KOPT-K1 (cell line): ENCODE results near the gene GUCY1A1.

ENCODE experiments used
- H3K27ac ChIP-seq: fragments of 200-600 bp; sonication (generic); 2 replicates; pipeline ENCODE4 v1.5.1; 2016; ENCODE audit warnings: antibody characterized with exemption, mild to moderate bottlenecking, low read depth, low read length; ENCODE audit not compliant: poor library complexity, severe bottlenecking
- H3K36me3 ChIP-seq: fragments of 200-600 bp; sonication (generic); 2 replicates; pipeline ENCODE4 v1.5.1; 2017; ENCODE audit warnings: antibody characterized with exemption, mild to moderate bottlenecking, low read length, moderate library complexity; ENCODE audit not compliant: insufficient read depth
- H3K9me3 ChIP-seq: fragments of 200-600 bp; sonication (generic); 2 replicates; pipeline ENCODE4 v1.5.1; 2017; ENCODE audit warnings: antibody characterized with exemption, low read length, mild to moderate bottlenecking; ENCODE audit not compliant: insufficient read depth, poor library complexity, severe bottlenecking

Gene GUCY1A1, protein sequence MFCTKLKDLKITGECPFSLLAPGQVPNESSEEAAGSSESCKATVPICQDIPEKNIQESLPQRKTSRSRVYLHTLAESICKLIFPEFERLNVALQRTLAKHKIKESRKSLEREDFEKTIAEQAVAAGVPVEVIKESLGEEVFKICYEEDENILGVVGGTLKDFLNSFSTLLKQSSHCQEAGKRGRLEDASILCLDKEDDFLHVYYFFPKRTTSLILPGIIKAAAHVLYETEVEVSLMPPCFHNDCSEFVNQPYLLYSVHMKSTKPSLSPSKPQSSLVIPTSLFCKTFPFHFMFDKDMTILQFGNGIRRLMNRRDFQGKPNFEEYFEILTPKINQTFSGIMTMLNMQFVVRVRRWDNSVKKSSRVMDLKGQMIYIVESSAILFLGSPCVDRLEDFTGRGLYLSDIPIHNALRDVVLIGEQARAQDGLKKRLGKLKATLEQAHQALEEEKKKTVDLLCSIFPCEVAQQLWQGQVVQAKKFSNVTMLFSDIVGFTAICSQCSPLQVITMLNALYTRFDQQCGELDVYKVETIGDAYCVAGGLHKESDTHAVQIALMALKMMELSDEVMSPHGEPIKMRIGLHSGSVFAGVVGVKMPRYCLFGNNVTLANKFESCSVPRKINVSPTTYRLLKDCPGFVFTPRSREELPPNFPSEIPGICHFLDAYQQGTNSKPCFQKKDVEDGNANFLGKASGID

DNA sequence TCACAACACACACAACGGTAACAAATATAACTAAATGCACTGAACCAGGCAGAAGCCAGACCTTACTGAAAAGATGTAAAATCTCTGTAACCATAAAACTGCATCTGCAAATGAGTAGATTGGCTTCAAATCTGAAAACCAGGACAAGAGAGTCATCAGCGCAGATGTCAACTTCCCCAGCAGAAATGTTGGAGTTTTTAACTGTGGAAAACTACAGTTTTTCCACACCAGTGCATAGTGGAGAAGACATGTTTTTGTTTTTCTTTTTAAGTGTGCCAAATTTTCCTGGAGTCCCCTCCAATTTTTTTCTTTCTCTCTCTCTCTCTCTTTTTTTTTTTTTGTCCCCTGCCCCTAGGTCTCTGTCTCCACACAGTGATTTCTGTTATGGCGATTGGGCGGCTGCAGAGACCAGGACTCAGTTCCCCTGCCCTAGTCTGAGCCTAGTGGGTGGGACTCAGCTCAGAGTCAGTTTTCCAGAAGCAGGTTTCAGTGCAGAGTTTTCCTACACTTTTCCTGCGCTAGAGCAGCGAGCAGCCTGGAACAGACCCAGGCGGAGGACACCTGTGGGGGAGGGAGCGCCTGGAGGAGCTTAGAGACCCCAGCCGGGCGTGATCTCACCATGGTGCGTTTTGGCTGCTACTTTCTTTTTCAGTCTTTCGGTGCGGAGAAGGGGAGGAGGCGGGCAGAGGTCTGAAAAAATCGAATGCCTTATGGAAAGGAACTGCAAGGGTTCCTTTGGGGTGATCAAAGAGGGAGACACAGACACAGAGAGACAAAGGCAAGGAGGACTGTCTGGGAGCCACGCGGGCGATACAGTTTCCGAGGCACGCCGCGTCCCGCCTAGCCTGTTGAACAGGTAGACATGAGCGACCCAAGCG is at the start of gene GUCY1A1:
GUCY1A1 (plus strand) TSS at position 505 of the 878 bp plus-strand sequence. CDS start 30,020 bp downstream, outside the sequence.
- Histone ChIP-seq H3K27ac (peak within 1 kb of the TSS; percentile 85), H3K9me3 (no peaks in the 10 kb centered on the region), H3K36me3 (no peaks in the 10 kb centered on the region)

DNA sequence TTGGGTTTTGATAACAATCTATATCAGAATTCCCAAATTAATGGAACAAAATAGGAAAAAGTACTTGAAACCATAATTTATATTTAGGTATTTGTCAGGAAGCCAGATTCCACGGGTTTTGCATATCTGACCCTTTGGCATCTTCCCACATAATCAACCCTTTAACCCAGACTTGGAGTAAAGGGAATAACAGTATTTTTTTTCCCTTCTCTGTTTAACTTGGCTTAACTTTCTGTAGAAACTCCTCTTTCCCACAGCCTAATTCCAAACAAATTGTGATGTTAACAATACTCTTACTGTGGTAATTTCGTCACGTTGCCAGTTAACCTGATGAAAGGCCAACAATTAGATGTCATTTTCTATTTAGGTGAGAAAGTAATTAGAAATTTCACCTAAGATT is 49.4 kb upstream of the GUCY1A1 start:
- H3K27ac ChIP-seq = no peak overlapping the region
- no peaks in the 10 kb centered on the region for H3K36me3 ChIP-seq
- no peaks in the 10 kb centered on the region for H3K9me3 ChIP-seq

GRCh38 chr4:155618183-155618838 is 48.3 kb upstream of the GUCY1A1 start:
- no peaks in the 10 kb centered on the region for H3K9me3 ChIP-seq
- H3K27ac ChIP-seq = no peak overlapping the region
- no peaks in the 10 kb centered on the region for H3K36me3 ChIP-seq

GRCh38 chr4:155620637-155621036 is 46.0 kb upstream of the GUCY1A1 start:
- Histone ChIP-seq H3K36me3 (no peaks in the 10 kb centered on the region), H3K9me3 (no peaks in the 10 kb centered on the region), H3K27ac (no peak overlapping the region)

DNA sequence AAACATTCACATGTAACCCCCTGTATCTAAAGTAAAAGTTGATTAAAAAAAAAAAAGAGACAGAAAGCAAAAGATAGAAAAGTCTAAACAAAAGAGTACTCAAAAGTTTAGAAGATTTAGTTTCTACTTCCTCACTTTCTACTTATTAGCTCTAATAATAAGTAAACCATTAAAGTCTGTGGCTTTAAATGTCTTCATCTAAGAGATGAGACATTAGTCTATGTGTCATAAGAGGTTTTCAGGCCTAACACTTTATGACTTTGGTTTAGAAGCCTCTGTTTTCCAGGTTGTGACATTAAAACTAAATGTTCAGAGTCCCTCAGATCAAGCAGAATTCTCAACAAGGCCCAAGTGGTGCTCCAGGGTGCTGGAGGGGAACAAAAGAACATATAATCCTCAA is 42.2 kb upstream of the GUCY1A1 start:
- H3K36me3 ChIP-seq = no peaks in the 10 kb centered on the region
- no peak overlapping the region for H3K27ac ChIP-seq
- no peaks in the 10 kb centered on the region for H3K9me3 ChIP-seq

GRCh38 chr4:155626561-155626960 is 40.1 kb upstream of the GUCY1A1 start:
- H3K36me3 ChIP-seq = no peaks in the 10 kb centered on the region
- H3K9me3 ChIP-seq = no peaks in the 10 kb centered on the region
- H3K27ac ChIP-seq = no peak overlapping the region

DNA sequence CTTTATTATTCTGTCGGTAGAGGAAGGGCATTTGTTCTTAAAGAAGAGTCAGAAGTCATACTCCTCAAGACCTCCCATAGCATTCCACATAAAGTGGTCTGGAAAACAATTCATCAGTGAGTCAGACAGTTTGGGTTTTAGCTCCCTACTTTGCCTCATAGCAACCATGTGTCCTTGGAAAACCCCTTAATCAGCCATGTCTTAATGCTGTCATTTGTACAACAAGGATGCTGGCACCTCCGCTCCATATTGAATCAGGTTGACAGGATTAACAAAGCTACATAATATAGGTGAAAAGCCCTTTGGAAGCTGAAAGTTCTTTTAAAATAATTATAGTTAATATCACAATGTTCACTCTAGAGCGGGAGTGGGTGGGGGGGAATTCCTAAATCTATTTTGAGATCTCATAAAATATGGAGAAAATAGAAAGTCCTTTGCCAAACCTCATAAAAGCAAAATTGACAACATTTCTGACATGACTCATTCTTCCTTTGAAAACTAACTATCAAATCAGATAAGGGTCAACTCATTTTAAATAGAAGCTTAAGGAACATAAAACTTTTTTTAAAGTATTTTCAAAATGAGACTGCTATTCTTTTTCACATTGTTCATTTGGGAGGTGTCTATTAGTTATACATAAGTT is 37.3 kb upstream of the GUCY1A1 start:
- Histone ChIP-seq H3K36me3 (no peaks in the 10 kb centered on the region), H3K27ac (no peak overlapping the region), H3K9me3 (no peaks in the 10 kb centered on the region)

DNA sequence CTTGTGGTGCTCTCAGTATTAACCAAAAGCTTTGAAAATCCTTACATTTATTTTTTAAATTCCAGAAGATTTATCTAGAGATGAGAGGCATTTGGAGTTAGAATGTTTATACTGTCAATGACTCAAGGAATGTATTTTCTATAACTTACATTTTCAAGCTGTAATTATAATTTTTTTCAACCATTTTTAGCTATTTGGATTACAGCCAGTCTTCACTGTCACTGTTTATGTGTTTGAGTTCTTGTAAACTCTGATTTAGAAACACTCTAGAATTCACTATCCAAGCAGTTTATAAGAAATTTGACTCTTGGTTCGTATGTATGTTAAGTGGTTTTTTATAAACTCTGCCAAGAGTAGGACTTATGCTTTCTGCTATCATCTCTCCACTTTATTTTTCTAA is 36.7 kb upstream of the GUCY1A1 start:
- Histone ChIP-seq H3K36me3 (no peaks in the 10 kb centered on the region), H3K27ac (no peak overlapping the region)

DNA sequence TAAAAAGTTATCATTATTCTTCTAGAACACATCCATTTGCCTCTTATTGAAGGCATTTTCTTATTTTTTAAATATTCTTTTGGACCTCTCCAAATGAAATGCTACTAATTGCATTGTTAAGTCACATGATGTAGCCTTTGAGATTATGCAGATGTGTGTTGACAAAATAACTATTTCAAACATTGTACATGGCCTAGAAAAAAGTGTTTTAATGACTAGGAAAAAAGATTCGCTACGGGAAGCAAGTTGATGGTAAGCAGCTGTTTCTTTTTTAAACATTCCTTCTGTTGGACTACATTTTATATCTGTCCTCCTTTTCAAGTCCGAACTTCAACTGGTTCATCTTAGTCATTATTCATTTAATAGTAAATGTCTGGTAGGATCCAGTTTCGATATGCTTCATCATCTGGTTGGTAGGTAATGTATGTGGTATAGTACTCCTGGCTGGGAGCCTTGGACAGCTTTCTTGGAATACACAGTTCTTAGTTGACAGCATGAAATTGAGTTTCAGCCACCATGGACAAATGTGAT is 34.3 kb upstream of the GUCY1A1 start:
- Histone ChIP-seq H3K27ac (no peak overlapping the region), H3K9me3 (no peaks in the 10 kb centered on the region), H3K36me3 (no peaks in the 10 kb centered on the region)

More for the DNA sequence above, 36.7 kb upstream of the GUCY1A1 start:
- no peaks in the 10 kb centered on the region for H3K9me3 ChIP-seq

DNA sequence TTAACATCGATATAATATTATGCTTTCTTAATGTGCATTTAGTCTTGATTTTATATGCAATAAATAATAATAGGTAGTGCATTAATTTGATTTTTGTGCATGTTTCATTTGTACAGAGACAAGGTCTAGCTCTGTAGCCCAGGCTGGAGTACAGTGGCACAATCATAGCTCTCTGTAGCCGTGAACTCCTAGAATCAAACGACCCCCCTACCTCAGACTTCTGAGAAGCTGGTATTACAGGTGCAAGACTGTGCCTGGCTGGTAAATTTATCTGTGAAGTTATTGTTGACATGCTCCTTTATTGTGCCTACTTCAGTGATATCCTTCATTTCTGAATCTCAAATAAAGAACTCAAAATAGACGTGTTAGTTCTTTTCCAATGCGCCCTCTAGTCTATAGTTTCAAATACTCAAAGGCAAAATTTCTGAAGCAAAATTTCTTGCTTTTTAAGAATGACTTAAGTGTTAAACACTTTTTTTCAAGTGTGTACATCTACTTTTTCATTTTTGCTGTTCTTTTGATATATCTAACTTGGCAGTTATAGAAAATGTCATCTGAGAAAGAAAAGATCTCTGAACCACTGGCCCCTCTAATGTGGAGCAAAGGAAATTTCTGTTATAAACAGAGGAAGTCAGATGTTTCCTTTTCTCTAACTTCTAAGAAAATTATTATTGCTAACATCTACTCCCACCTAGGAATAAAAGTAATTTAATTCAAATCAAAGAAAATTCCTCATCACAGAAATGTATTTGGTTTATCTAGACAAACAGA is 28.3 kb upstream of the GUCY1A1 start:
- Histone ChIP-seq H3K27ac (peak overlapping the region; percentile 75), H3K36me3 (no peaks in the 10 kb centered on the region), H3K9me3 (no peaks in the 10 kb centered on the region)

GRCh38 chr4:155639704-155640523 is 26.7 kb upstream of the GUCY1A1 start:
- peak overlapping the region; percentile 75 for H3K27ac ChIP-seq
- no peaks in the 10 kb centered on the region for H3K36me3 ChIP-seq
- H3K9me3 ChIP-seq = no peaks in the 10 kb centered on the region

DNA sequence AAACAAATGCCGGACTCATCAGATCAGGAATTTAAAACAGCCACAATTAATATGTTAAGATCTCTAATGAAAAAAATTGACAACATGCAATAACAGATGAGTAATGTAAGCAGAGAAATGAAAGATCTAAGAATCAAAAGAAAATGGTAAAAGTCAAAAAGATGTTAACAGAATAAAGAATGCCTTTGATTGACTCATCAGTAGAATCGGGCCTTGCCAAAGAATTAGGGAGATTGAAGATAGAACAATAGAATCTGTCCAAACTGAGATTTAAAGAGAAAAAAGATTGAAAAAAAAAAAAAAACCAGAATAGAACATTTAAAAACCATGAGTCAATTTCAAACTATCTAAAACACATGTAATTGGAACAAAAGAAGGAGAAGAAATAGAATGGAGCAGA is 25.9 kb upstream of the GUCY1A1 start:
- Histone ChIP-seq H3K36me3 (no peaks in the 10 kb centered on the region), H3K27ac (peak overlapping the region; percentile 75), H3K9me3 (no peaks in the 10 kb centered on the region)

GRCh38 chr4:155643087-155643486 is 23.6 kb upstream of the GUCY1A1 start:
- Histone ChIP-seq H3K36me3 (no peaks in the 10 kb centered on the region), H3K27ac (no peak overlapping the region), H3K9me3 (no peaks in the 10 kb centered on the region)
